OCI-LY7 (cell line): ENCODE results near the gene RAD51B. TPM values are rescaled to one million over a fixed set of nuclear protein-coding genes. Genes with fewer than 3 reads are reported as not detected.

Source experiments
- BruUV-seq: library from RNA; stranded (reverse); fragments of 400-500 nt; replicated peaks from 2 replicates; lab custom pipeline; 2021; lab: Mats Ljungman, UMichigan
- CTCF ChIA-PET: fragments of 300-600 bp; sonication (Branson Sonifier 250); formaldehyde crosslinking; loops from one replicate; lab custom pipeline; 2022; ENCODE audit warnings: antibody characterized with exemption; ENCODE audit not compliant: unreplicated experiment; lab: Charles Lee
- POLR2A ChIA-PET: fragments of 300-600 bp; sonication (Branson Sonifier 250); formaldehyde crosslinking; loops from one replicate; lab custom pipeline; 2022; ENCODE audit warnings: antibody characterized with exemption; lab: Charles Lee
- DNase-seq: peaks from one replicate; pipeline ENCODE4 v3.0.0-alpha.2; 2015; ENCODE audit warnings: low spot score
- H2AFZ ChIP-seq: fragments of 200-600 bp; sonication (generic), shearing (Covaris generic); 2 replicates; pipeline ENCODE4 v1.6.1; 2014; ENCODE audit warnings: mild to moderate bottlenecking, antibody characterized with exemption, low read length, moderate library complexity
- H3K27ac ChIP-seq: fragments of 200-600 bp; sonication (generic); 2 replicates; pipeline ENCODE4 v1.5.1; 2014; ENCODE audit warnings: mixed run types, low read depth, mild to moderate bottlenecking, moderate library complexity, low read length, inconsistent platforms; ENCODE audit not compliant: poor library complexity, severe bottlenecking
- H3K36me3 ChIP-seq: fragments of 200-600 bp; sonication (generic); 2 replicates; pipeline ENCODE4 v1.6.1; 2014; ENCODE audit warnings: mild to moderate bottlenecking, antibody characterized with exemption, low read length, moderate library complexity, mixed read lengths; ENCODE audit not compliant: insufficient read depth
- H3K4me1 ChIP-seq: fragments of 200-600 bp; sonication (generic); 2 replicates; pipeline ENCODE4 v1.5.1; 2014; ENCODE audit warnings: mild to moderate bottlenecking, low read length; ENCODE audit not compliant: insufficient read depth, poor library complexity, severe bottlenecking
- H3K4me2 ChIP-seq: fragments of 200-600 bp; sonication (generic); 2 replicates; pipeline ENCODE4 v1.6.1; 2014; ENCODE audit warnings: mild to moderate bottlenecking, low read length
- H3K4me3 ChIP-seq: fragments of 200-600 bp; sonication (generic); 2 replicates; pipeline ENCODE4 v1.5.1; 2014; ENCODE audit warnings: mild to moderate bottlenecking, low read depth, low read length; ENCODE audit not compliant: poor library complexity, severe bottlenecking
- H3K79me2 ChIP-seq: fragments of 200-600 bp; sonication (generic); 2 replicates; pipeline ENCODE4 v1.6.1; 2016; ENCODE audit warnings: low read depth, mild to moderate bottlenecking, low read length, moderate library complexity, mixed read lengths; ENCODE audit not compliant: insufficient read depth
- H3K9me2 ChIP-seq: fragments of 200-600 bp; sonication (generic); 2 replicates; pipeline ENCODE4 v1.6.1; 2016; ENCODE audit warnings: mild to moderate bottlenecking, low read length, mixed read lengths; ENCODE audit not compliant: insufficient read depth
- H3K9me3 ChIP-seq: fragments of 200-600 bp; sonication (generic); 2 replicates; pipeline ENCODE4 v1.6.1; 2014; ENCODE audit warnings: mild to moderate bottlenecking, mixed run types, low read length, mixed read lengths
- H4K20me1 ChIP-seq: fragments of 200-600 bp; sonication (generic); 2 replicates; pipeline ENCODE4 v1.6.1; 2014; ENCODE audit warnings: mild to moderate bottlenecking, antibody characterized with exemption, low read length, moderate library complexity, mixed read lengths; ENCODE audit not compliant: insufficient read depth
- CTCF ChIP-seq: fragments of 200-600 bp; sonication (generic); conservative IDR thresholded peaks from 2 replicates; pipeline ENCODE4 v1.5.1; 2014; ENCODE audit warnings: mild to moderate bottlenecking, antibody characterized with exemption, low read length, moderate library complexity, mixed read lengths
- EZH2phosphoT487 ChIP-seq: fragments of 200-600 bp; sonication (generic); IDR thresholded peaks from 2 replicates; pipeline ENCODE4 v1.6.1; 2018; ENCODE audit warnings: low read depth, borderline replicate concordance, mild to moderate bottlenecking, mixed run types, antibody characterized with exemption, low read length, moderate library complexity, mixed read lengths
- intact Hi-C: fragments of 100-400 bp; cut with micrococcal nuclease; formaldehyde crosslinking; loops from one replicate; pipeline ENCODE4 v1.10.0; 2022; ENCODE audit not compliant: unreplicated experiment
- total RNA-seq, 2 experiments: library from RNA; depleted of rRNA in 1 of 2; stranded (reverse); fragments of >200 nt in 1 of 2; shearing (Covaris generic) in 1 of 2; gene quantifications; 2 replicates each; pipeline ENCODE4 v1.2.3, GENCODE V29; 2014 to 2022

RAD51B gene
- total RNA-seq, 2 experiments from 2014 or later = 41.4 to 89.9 TPM

DNA sequence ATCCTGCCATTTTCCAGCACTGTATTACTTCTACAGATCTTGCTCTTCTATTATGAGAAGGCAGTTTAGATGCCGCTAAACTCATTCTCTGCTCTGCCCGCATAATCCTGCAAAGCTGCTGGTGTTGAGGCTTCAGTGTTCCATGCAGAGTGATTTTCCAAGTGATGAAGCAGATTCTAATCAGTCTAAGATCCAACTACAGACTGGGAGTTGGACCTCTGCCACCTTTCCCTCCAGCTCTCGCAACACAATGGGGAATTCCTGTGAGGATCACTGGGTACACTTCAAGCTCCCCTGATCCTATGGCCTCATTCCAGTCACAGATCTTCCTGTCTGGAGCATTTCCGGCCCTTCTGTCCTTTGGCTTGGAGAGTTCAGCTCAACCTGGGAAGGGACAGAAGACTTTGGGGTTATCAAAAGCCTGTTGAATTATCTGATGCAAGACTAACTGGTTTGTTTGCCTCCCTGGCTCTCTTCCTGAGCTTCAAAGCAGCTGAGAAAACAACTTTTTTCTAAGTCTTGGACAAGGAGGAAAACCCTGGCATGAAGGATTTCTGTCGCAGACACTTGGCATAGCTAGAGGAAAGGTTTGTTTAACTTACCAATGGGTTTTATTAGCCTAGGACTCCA lies 639.4 kb downstream of the RAD51B start:
- intact Hi-C loops = no loop called here
- no peak overlapping the region for H3K4me2 ChIP-seq
- peaks cover 6% of the 10 kb centered on the region; the same call in 1 of the 2 replicates for H3K36me3 ChIP-seq
- H3K79me2 ChIP-seq = no peaks in the 10 kb centered on the region
- no peaks in the 10 kb centered on the region for H3K9me2 ChIP-seq
- CTCF ChIA-PET = no interaction called here
- no TSS peak for BruUV-seq
- no peak overlapping the region for H3K4me3 ChIP-seq
- H2AFZ ChIP-seq = no peak overlapping the region
- no peak for DNase-seq
- H3K4me1 ChIP-seq = no peaks in the 10 kb centered on the region
- no peak overlapping the region for H3K27ac ChIP-seq
- POLR2A ChIA-PET = interaction anchor here (1.2 kb wide), 1 partner anchor 93 kb away, joined by 3 read pairs; no protein-coding TSS in a partner anchor
- no peaks in the 10 kb centered on the region for H4K20me1 ChIP-seq
- peaks cover 8% of the 10 kb centered on the region; the same call in 1 of the 2 replicates for H3K9me3 ChIP-seq
- TF ChIP-seq EZH2phosphoT487 (no peak), CTCF (no peak)

DNA sequence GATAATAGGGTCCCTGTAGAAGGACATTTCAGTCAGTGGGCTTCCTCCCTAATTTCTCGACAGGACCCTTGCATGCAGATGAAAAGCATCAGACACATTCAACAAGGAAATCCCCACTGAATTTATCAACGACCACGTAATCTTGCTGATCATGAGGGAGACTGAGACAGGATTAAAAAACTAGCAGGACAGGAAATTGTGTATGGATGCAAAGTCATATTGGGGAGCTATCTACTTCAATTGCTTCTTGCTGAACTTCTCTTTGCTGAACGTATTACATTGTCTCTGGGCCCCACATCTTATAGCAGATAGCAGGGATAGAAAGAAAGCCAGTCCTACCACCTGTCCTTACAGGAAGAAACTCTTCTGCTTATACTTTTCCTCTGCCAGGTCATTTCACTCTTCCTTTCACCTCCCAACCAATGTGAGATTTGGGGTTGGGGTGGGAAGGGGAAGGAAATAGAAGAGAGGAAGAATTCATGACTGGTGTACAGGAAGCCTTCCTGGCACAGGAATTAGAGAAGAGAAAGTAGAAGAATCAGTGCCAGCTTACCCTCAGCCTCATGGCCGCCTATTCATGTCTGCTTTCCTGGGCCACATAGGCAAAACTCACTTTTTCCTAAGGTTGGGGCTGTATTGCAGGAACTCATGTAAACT lies 640.0 kb downstream of the RAD51B start:
- CTCF ChIA-PET = no interaction called here
- no TSS peak for BruUV-seq

More for the DNA sequence above, 640.0 kb downstream of the RAD51B start:
- TF ChIP-seq CTCF = no peak
- no peak for TF ChIP-seq EZH2phosphoT487
- Histone ChIP-seq H3K9me2 (no peaks in the 10 kb centered on the region), H4K20me1 (no peaks in the 10 kb centered on the region), H3K9me3 (peaks cover 6% of the 10 kb centered on the region; the same call in 1 of the 2 replicates), H3K4me3 (no peak overlapping the region), H3K4me1 (no peaks in the 10 kb centered on the region), H3K36me3 (peaks cover 4% of the 10 kb centered on the region; the same call in 1 of the 2 replicates), H3K4me2 (no peak overlapping the region), H3K27ac (no peak overlapping the region), H2AFZ (no peak overlapping the region), H3K79me2 (no peaks in the 10 kb centered on the region)
- POLR2A ChIA-PET = no interaction called here
- intact Hi-C loops = no loop called here
- DNase-seq = no peak
